Esophagus muscularis mucosa (tissue), 4 donors: ENCODE measurements around the gene KIAA1614. TPM values are rescaled to one million over a fixed set of nuclear protein-coding genes. Genes with fewer than 3 reads are reported as not detected.

Experiments used
- DNase-seq: peaks from one replicate; pipeline ENCODE4 v3.0.0-alpha.2; 2017; ENCODE audit errors: extremely low spot score
- H3K27ac ChIP-seq, 4 donors: fragments of 200-600 bp; sonication (generic); replicated peaks in 1 of 4; 1 replicate in 3 of 4; 2 replicates in 1 of 4; pipeline ENCODE4 v1.5.1; 2016 to 2019; ENCODE audit warnings: mild to moderate bottlenecking in 1 of 4
- H3K27me3 ChIP-seq, 4 donors: fragments of 200-600 bp; sonication (generic); one replicate each; pipeline versions ENCODE4 v1.5.1 to v1.6.0; 2016 to 2019
- H3K36me3 ChIP-seq, 4 donors: fragments of 200-600 bp; sonication (generic); one replicate each; pipeline ENCODE4 v1.5.1; 2016 to 2019
- H3K4me1 ChIP-seq, 4 donors: fragments of 200-600 bp; sonication (generic); one replicate each; pipeline ENCODE4 v1.5.1; 2016 to 2019
- H3K4me3 ChIP-seq, 4 donors: fragments of 200-600 bp; sonication (generic); 1 replicate in 2 of 4; 2 replicates in 2 of 4; pipeline ENCODE4 v1.5.1; 2016 to 2019; ENCODE audit warnings: mild to moderate bottlenecking in 4 of 4, moderate library complexity in 1 of 4
- H3K9me3 ChIP-seq, 4 donors: fragments of 200-600 bp; sonication (generic); 1 replicate in 3 of 4; 2 replicates in 1 of 4; pipeline ENCODE4 v1.5.1; 2016 to 2019
- EP300 ChIP-seq: sonication (generic); formaldehyde crosslinking; IDR thresholded peaks from one replicate; pipeline ENCODE4 v1.6.1; 2017; ENCODE audit warnings: antibody characterized with exemption
- POLR2A ChIP-seq: fragments of 450-650 bp; IDR thresholded peaks from one replicate; pipeline ENCODE4 v1.6.1; 2017; ENCODE audit warnings: antibody characterized with exemption, moderate library complexity, mild to moderate bottlenecking, low read depth
- POLR2AphosphoS5 ChIP-seq, 2 donors: sonication (generic); formaldehyde crosslinking; IDR thresholded peaks; one replicate each; pipeline ENCODE4 v1.6.1; 2017; ENCODE audit warnings: antibody characterized with exemption in 2 of 2
- WGBS: methylation state at CpG from one replicate; pipeline ENCODE4 v1.1.5; 2018; 5-methylcytosine and 5-hydroxymethylcytosine counted together
- intact Hi-C: fragments of 100-400 bp; cut with DNase I; formaldehyde crosslinking; loops from one replicate; pipeline ENCODE4 v1.15.1; 2023
- total RNA-seq, 4 donors: library from RNA; depleted of rRNA; stranded (reverse); fragments of >200 nt; gene quantifications; one replicate each; pipeline versions ENCODE4 v1.1.0 to v1.2.1, GENCODE V29; 2016
- TF ChIP-seq, protein P1 (sequence below), 3 experiments: fragments of 200-600 bp in 2 of 3; fragments of 450-650 bp in 1 of 3; sonication (generic) in 2 of 3; IDR thresholded peaks; one replicate each; pipeline ENCODE4 v1.5.1; 2017 to 2019; ENCODE audit warnings: antibody characterized with exemption in 3 of 3, mild to moderate bottlenecking in 2 of 3, moderate library complexity in 1 of 3

Gene KIAA1614
- total RNA-seq, 4 donors from 2014 or later: 15.4 to 30.0 (median 17.4) TPM

- TF ChIP-seq POLR2A (no peak), POLR2AphosphoS5 (IDR thresholded peaks at IDR 0.05) (no peak), EP300 (no peak)
- TF ChIP-seq, protein P1, sequence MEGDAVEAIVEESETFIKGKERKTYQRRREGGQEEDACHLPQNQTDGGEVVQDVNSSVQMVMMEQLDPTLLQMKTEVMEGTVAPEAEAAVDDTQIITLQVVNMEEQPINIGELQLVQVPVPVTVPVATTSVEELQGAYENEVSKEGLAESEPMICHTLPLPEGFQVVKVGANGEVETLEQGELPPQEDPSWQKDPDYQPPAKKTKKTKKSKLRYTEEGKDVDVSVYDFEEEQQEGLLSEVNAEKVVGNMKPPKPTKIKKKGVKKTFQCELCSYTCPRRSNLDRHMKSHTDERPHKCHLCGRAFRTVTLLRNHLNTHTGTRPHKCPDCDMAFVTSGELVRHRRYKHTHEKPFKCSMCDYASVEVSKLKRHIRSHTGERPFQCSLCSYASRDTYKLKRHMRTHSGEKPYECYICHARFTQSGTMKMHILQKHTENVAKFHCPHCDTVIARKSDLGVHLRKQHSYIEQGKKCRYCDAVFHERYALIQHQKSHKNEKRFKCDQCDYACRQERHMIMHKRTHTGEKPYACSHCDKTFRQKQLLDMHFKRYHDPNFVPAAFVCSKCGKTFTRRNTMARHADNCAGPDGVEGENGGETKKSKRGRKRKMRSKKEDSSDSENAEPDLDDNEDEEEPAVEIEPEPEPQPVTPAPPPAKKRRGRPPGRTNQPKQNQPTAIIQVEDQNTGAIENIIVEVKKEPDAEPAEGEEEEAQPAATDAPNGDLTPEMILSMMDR (IDR thresholded peaks at IDR 0.05): no peak
- 96% methylated on average over 9 of the region's 9 CpGs for WGBS
- H3K36me3 ChIP-seq: no peaks in the 10 kb centered on the region
Observed at GRCh38 chr1:180906511-180906910, 6.2 kb upstream of the KIAA1614 start.

GRCh38 chr1:180907313-180908055 lies 5.2 kb upstream of the KIAA1614 start:
- WGBS: 81% methylated on average over 8 of the region's 10 CpGs
- no peaks in the 10 kb centered on the region for H3K27me3 ChIP-seq
- intact Hi-C loops: no loop called here

More at GRCh38 chr1:180906511-180906910, 6.2 kb upstream of the KIAA1614 start:
- H3K27ac ChIP-seq: no peak overlapping the region
- DNase-seq: no peak
- peaks cover 2 to 21% (median 20%) of the 10 kb centered on the region in 4 donors for H3K4me1 ChIP-seq
- intact Hi-C loops: no loop called here
- H3K4me3 ChIP-seq: no peak overlapping the region
- no peaks in the 10 kb centered on the region for H3K9me3 ChIP-seq
- H3K27me3 ChIP-seq: no peaks in the 10 kb centered on the region

DNA sequence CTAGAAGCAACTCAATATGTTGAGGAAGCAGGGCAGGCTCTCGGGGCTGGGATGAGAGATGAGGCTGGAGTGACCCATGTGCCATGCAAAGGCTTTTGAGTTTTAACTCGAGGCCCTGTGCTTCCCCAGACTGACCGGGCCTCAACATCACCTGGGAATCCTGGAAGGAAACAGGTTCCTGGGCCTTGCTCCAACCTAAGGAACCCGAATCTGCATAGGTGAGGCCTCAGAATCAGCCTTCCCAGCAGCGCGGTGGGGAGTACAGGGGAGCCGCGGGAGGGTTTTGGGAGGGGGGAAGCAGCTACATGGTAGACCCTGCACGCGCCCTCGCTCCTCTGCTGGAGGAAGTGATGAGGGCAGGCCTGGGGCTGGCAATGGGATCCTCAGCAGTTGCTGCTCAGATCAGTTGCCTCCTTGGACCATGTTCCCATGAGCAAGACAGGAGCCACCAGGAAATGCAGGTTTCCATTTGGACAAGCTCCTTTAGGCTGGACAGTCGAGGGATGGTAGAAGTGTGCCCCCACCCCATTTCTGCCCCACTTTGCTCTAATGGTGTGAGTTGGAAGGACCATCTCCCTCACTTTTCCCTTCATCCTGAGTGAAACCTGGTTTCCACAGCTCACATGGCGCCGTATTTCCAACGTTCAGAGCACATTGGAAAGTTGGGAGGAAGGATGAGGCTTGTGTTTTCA lies 4.5 kb upstream of the KIAA1614 start:
- intact Hi-C loops: no loop called here
- H3K4me3 ChIP-seq: no peak overlapping the region
- WGBS: 84% methylated on average over 7 of the region's 15 CpGs
- no peak for TF ChIP-seq EP300
- TF ChIP-seq, protein P1 (IDR thresholded peaks at IDR 0.05): no peak
- no peak for TF ChIP-seq POLR2AphosphoS5 (IDR thresholded peaks at IDR 0.05)
- no peak for TF ChIP-seq POLR2A
- no peaks in the 10 kb centered on the region for H3K27me3 ChIP-seq
- H3K4me1 ChIP-seq: peaks cover 5 to 30% (median 27%) of the 10 kb centered on the region in 4 donors
- DNase-seq: no peak
- H3K9me3 ChIP-seq: no peaks in the 10 kb centered on the region
- H3K36me3 ChIP-seq: no peaks in the 10 kb centered on the region
- H3K27ac ChIP-seq: no peak overlapping the region

More at GRCh38 chr1:180907313-180908055, 5.2 kb upstream of the KIAA1614 start:
- TF ChIP-seq, protein P1 (IDR thresholded peaks at IDR 0.05): no peak
- TF ChIP-seq POLR2AphosphoS5 (IDR thresholded peaks at IDR 0.05) (no peak), EP300 (no peak), POLR2A (no peak)
- no peak for DNase-seq
- H3K9me3 ChIP-seq: no peaks in the 10 kb centered on the region
- peaks cover 5 to 29% (median 27%) of the 10 kb centered on the region in 4 donors for H3K4me1 ChIP-seq
- H3K27ac ChIP-seq: no peak overlapping the region
- no peak overlapping the region for H3K4me3 ChIP-seq
- no peaks in the 10 kb centered on the region for H3K36me3 ChIP-seq

DNA sequence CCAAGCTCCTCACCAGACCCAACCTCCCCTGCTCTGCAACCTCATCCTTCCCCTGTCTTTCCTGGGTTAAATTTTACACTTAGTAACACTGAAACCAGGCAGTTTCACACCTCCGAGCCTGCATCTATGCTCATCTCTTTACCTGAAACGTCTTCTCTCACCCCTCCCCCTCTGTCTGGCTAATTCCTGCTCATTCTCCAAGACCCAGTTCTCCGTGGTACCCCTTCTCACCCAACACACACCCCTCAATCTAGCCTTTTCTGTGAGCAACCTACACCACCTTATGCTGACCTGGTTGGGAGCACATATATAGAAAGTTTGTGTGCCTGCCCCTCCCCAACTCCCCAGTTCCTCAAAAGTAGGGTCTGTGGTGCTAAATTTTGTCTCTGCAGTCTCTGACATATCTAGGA lies 3.7 kb upstream of the KIAA1614 start:
- H3K36me3 ChIP-seq: no peaks in the 10 kb centered on the region
- DNase-seq: no peak
- H3K9me3 ChIP-seq: no peaks in the 10 kb centered on the region
- intact Hi-C loops: no loop called here
- H3K27me3 ChIP-seq: no peaks in the 10 kb centered on the region
- no peak overlapping the region for H3K4me3 ChIP-seq
- peaks cover 8 to 38% (median 34%) of the 10 kb centered on the region in 4 donors for H3K4me1 ChIP-seq
- 87% methylated on average over 3 of the region's 3 CpGs for WGBS
- no peak for TF ChIP-seq POLR2A
- TF ChIP-seq EP300: no peak
- TF ChIP-seq POLR2AphosphoS5 (IDR thresholded peaks at IDR 0.05): no peak
- TF ChIP-seq, protein P1 (IDR thresholded peaks at IDR 0.05): no peak
- H3K27ac ChIP-seq: no peak overlapping the region
